ENCODE data around the gene PROCA1.

PROCA1 gene

GRCh38 chr17:28657756-28658155, 53.9 kb downstream of the PROCA1 start:
- TF ChIP-seq MYC (IDR thresholded peaks at IDR 0.05; ENCODE audit: low read depth, low read length) = no peak
- no peak for TF ChIP-seq MAX (IDR thresholded peaks at IDR 0.05; ENCODE audit: low read depth, low read length)
- no peak for TF ChIP-seq POLR2A (IDR thresholded peaks at IDR 0.05; ENCODE audit: extremely low read depth, insufficient read length)
- TF ChIP-seq CTCF (IDR thresholded peaks at IDR 0.05; ENCODE audit: low read depth, low read length) = no peak
- no peak overlapping the region for H3K4me3 ChIP-seq (ENCODE audit: low read depth, low read length)
- DNase-seq (ENCODE audit: low read depth) = no peak

DNA sequence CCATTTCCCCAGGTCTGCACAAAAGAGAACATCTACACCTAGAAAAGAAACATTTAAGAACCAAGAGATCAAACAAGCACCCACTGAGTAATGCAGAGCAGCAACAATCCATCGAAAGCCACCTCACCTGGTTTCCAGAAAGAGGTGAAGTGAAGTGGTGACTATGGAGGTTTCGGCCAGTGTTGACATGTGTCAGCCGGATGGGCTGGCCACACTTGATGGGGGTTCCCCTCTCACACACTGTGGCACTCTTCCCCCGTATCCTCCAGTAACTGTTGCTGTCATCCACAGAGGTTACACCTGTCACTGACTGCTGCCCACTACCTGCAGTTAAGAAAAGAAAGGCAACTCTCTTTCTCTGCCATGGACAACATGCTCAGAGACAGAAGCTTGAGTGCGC, 56.5 kb downstream of the PROCA1 start:
- DNase-seq (ENCODE audit: low read depth) = no peak
- no peak overlapping the region for H3K4me3 ChIP-seq (ENCODE audit: low read depth, low read length)
- TF ChIP-seq MAX (IDR thresholded peaks at IDR 0.05; ENCODE audit: low read depth, low read length) (no peak), MYC (IDR thresholded peaks at IDR 0.05; ENCODE audit: low read depth, low read length) (no peak), POLR2A (IDR thresholded peaks at IDR 0.05; ENCODE audit: extremely low read depth, insufficient read length) (no peak), CTCF (IDR thresholded peaks at IDR 0.05; ENCODE audit: low read depth, low read length) (no peak)

All from NB4 (cell line).